ENCODE results near the gene KASH5. TPM values are rescaled to one million over a fixed set of nuclear protein-coding genes. Genes with fewer than 3 reads are reported as not detected.
"Not testable (repeated sequence)": the region's sequence is repeated elsewhere in the genome, so short reads cannot be mapped to it uniquely, and the experiment has no call there.

KASH5 gene
- total RNA-seq, 1 donor from 2014 or later, result not detected

DNA sequence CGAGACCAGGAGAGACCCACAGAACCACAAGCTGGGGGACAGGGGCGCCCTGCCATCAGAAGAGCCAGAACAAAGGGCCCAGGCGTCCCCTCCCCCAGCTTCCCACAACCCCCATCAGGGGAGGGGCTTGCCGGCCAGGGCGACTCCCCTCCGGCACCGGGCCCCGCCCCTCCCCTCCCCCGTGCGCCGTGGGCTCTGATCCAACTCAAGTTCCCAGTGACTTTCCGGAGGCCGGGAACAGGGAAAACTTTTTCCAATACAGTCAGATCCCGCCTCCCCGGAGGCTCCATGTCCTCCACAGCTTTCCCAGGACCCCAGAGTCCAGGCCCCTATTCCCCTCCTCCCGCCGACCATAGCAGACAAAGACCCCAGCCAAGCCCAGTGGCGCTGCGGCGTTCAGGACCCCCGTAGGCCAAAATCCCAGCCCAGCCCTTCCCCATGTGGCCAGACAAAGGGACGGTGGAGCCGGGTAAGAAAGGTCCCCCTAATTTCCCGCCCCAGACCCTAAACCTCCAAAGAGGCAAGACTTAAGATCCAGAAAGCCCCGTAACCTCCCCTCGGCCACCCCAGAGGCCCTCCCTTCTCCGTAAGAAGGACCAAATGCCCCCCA lies 26.5 kb upstream of the KASH5 start:
- intact Hi-C loops (cut with micrococcal nuclease), result no loop called here
- DNase-seq (peak; percentile 88), ATAC-seq (peak; percentile 67)

DNA sequence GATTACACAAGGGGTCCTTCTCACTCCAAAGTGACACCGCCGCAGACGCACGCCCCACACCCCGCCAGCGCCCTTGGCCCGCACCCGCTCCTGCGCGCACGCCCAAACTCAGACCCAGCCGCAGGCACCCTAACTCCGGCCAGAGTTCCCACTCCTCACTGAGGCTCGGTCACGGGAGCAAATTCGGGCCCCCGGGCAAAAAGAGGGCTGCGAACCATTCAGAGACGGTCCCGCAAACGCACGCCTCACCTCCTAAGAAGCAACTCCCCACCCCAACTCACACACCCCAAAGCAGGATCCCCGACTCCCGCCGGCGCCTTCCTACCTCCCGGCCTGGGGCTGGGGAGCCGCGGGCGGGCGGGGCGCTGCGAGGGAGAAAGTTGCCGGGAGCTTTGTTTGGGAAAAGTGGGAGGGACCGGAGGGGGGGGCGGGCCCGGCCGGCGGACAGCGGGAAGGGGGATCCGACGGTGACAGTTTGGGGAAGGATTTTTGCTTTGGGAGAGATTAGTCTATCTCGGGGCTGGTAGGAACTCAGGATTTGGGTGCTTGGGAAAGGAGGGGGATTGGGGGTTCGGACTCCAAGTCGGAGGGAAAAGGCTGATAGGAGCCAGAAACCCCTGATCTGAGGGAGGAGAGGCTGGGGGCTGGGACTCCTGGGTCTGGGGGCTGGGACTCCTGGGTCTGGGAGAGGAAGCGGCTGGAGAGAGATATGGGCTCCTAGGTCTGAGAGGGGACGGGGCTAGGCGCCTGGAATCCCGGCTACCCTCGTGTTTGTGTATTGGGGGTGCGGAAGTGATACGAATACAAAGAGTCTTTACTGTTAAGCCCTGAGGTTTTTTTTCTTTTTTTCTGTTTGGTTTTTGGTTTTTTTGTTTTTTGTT lies 25.8 kb upstream of the KASH5 start, which contains the start of gene TEAD2:
Gene TEAD2 (minus strand): TSS at position 369 of the 881 bp plus-strand sequence. CDS start 2,341 bp downstream, outside the sequence.
- intact Hi-C loops (cut with micrococcal nuclease), result no loop called here
- DNase-seq, result peak; percentile 89
- peak; percentile 75 for ATAC-seq

DNA sequence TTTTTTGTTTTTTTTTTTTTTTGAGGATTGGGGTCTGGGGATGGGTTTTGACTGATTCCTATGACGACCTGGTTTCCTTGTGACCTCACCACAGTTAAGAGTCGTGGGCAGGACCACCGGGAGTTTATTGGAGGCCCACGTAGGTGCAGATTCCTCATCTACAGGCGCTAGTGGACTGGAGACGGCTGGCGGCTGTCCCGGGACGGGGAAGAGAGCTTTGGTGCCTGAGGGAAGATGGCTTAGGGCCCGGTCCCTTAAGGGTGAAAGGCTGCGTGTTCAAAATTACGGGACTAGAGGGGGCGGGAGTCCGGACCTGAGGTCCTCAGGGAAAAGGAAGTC lies 25.2 kb upstream of the KASH5 start:
- intact Hi-C loops (cut with micrococcal nuclease), result no loop called here
- peak; percentile 69 for DNase-seq

DNA sequence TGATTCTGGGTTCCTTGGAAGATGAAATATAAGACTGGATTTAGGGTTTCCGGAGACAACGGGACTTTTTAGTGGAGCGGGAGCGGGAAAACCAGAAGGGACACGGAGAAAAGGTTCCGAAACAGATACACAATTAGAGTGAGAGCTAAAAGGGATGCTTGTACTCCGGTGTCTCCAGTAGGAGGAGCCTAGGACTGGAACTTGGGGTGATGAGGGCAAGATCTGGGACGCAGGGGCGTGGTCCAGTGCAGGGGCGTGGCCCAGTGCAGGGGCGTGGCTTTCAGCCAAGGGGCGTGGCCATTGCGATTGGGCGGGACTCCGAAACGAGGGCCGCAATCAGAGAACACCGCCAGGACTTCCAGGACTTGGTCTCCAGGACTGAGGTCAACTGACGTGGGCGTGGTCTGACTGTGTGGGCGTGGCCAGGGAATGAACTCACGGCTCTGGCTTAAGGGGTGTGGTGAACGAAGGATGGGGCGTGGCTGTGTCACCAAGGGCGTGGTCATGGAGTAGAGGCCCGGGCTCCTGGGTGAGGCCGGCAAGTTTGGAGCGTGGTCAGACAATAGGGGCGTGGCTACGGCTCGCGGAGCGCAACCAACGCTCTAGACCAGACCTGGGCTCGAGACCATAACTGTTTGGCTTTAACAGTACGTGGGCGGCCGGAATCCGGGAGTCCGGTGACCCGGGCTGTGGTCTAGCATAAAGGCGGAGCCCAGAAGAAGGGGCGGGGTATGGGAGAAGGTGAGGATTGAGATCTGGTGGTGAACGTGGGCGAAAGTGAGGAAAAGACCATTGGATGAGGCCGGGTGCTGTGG lies 24.6 kb upstream of the KASH5 start, which contains the start of gene DKKL1:
Gene DKKL1 (plus strand): TSS at position 610 of the 815 bp plus-strand sequence. CDS start 122 bp downstream, at position 732.
- intact Hi-C loops (cut with micrococcal nuclease), result no loop called here
- ATAC-seq, result peak; percentile 87

More for the DNA sequence above, 25.2 kb upstream of the KASH5 start:
- ATAC-seq, result peak; percentile 7

DNA sequence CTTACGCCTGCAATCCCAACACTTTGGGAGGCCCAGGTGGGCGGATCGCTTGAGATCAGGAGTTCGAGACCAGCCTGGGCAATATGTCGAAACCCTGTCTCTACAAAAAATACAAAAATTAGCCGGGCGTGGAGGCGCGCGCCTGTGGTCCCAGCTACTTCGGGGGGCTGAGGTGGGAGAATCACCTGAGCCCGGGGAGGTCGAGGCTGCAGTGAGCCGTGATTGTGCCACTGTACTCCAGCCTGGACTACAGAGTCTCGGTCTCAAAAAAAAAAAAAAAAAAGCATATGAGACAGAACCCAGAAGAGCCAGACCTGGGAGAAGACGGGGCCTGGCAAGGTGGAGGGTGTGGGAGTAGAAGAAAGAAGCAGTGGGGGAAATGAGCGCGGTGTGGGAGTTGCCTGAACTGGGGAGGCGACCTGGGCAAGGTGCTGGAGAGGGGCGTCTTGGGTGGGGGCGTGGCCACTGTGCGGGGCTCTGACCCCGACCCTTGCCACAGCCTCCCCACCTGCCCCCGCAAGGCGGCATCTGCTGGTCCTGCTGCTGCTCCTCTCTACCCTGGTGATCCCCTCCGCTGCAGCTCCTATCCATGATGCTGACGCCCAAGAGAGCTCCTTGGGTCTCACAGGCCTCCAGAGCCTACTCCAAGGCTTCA lies 23.8 kb upstream of the KASH5 start:
- intact Hi-C loops (cut with micrococcal nuclease), result no loop called here
- DNase-seq, result no peak
- ATAC-seq, result no peak

More for the DNA sequence above, 24.6 kb upstream of the KASH5 start, which contains the start of gene DKKL1:
- peak; percentile 99 for DNase-seq

DNA sequence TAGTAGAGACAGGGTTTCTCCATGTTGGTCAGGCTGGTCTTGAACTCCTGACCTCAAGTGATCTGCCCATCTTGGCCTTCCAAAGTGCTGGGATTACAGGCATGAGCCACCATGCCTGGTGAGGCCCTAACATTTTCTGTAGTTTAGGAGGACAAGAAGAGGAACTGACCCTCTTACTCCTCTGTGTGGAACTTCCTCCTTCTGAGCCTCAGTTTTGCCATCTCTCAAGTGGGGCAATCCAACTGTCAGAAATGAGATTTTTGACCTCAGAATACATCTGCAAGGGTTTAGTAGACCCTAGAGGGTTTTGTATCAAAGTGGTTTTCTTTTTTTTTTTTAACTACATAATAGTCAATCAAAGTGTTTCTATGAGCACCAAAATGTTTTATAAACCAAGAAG lies 21.9 kb upstream of the KASH5 start:
- DNase-seq (no peak), ATAC-seq (no peak)
- intact Hi-C loops (cut with micrococcal nuclease), result no loop called here

DNA sequence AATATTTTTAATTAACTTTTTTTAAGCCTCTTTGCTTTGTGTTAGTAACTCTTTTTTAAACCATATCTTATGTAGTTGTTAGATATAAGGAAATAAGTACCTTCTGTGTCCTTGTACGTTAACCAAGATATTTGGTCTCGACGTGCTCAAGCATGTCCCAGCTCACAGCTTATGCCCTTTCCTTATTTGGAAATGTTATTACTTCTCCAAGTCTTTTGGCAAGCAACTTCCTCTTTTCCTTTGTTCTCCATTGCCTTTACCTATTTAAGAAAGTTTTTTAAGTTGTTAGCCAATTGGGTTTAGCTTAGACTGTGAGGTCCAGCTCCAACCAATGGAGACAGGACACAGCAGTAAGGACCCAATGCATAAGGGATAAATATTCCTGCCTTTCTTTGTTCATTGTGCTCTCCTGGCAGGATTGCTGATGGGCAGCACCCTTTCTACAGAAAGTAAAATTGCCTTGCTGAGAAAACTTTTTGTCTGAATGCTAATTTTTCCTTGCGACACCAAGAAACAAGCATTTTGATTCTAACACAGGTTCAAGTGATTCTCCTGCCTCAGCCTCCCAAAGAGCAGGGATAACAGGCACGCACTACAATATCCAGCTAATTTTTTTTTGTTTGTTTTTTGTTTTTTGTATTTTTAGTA lies 19.2 kb upstream of the KASH5 start:
- DNase-seq (no peak), ATAC-seq (no peak)
- intact Hi-C loops (cut with micrococcal nuclease), result no loop called here

DNA sequence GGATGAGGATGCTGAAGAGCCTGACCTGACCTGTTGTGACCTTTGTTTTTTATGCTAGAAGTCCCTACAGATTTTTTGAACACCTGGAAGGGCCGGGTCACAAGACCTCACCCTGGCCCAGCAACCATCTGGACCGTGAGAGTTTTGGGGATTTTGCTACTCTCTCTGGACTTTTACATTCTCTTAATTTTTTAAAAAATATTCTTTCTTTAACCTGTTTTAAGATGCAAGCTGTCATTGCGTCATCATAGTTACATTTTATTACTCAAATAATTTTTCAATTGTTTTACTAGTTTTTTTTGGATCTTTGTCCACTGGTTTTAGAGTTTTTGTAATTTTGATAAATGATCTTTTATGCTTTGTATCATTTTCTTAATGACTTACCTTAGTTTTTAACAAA lies 16.9 kb upstream of the KASH5 start:
- no peak for ATAC-seq
- intact Hi-C loops (cut with micrococcal nuclease), result no loop called here
- no peak for DNase-seq

DNA sequence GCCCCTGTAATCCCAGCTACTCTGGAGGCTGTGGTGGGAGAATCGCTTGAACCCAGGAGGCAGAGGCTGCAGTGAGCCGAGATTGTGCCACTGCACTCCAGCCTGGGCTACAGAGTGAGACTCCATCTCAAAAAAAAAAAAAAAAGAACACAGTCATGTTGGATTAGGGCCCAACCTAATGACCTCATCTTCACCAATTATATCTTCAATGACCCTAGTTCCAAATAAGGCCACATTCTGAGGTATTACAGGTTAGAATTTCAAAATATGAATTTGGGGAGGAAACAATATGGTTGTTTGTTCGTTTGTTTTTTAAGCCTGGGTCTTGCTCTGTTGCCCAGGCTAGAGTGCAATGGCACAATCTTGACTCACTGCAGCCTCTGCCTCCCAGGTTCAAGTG lies 14.9 kb upstream of the KASH5 start:
- ATAC-seq; DNase-seq; intact Hi-C loops (cut with micrococcal nuclease): not testable (repeated sequence)

DNA sequence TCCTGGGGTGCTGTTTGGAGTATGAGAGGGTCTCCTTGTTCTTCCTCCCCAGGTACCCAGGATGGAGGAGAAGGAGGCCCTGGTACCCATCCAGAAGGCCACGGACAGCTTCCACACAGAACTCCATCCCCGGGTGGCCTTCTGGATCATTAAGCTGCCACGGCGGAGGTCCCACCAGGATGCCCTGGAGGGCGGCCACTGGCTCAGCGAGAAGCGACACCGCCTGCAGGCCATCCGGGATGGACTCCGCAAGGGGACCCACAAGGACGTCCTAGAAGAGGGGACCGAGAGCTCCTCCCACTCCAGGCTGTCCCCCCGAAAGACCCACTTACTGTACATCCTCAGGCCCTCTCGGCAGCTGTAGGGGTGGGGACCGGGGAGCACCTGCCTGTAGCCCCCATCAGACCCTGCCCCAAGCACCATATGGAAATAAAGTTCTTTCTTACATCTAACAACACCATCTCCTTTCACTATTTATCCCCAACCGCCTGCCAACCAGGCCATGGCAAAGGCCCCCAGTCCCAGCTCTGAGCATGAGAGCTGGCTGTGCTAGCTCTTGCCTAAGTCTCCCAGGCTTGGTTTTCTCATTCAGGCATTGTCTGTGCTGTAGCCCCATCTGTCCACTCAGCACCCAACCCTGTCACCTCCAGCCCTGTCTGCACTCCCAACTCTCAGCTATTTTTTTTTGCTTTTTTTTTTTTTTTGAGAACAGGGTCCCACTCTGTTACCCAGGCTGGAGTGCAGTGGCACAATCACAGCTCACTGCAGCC lies 13.2 kb upstream of the KASH5 start:
- intact Hi-C loops (cut with micrococcal nuclease), result no loop called here
- DNase-seq (no peak), ATAC-seq (no peak)

DNA sequence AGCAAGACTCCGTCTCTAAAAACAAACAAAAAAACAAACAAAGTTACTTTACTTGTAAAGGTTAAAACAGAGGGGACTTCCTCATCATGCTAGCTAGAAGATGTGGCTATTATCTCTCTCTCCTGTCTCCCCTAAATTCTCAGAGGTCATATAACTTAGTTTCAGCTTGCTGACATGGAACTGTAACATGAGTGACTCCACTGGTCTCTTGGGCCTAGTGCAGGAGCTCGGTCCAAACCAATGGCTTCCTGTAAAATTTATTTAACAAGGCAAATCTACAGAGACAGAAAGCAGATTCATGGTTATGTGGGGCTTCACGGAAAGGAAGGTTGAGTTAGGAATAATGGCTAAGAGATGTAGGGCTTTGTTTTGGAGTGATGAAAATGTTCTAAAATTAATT lies 9.5 kb upstream of the KASH5 start:
- ATAC-seq, result no peak
- DNase-seq, result no peak
- intact Hi-C loops (cut with micrococcal nuclease), result no loop called here

DNA sequence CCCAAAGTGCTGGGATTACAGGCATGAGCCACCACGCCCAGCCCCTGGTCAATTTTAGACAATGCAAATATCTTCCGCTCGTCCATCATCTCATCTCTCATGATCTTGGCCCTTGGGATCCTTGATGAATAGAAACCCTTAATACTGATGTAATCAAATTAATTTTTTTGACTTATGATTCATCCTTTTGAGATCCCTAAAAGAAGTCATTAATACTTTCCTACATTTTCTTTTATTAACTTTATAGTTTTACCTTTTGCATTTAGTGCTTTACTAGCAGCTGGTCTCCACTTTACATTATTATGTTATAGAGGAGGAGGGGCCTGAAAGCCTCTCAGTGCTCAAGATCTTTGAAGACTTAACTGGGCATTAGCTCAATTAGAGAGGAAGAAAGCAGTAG lies 7.7 kb upstream of the KASH5 start:
- ATAC-seq (no peak), DNase-seq (no peak)
- intact Hi-C loops (cut with micrococcal nuclease), result no loop called here

DNA sequence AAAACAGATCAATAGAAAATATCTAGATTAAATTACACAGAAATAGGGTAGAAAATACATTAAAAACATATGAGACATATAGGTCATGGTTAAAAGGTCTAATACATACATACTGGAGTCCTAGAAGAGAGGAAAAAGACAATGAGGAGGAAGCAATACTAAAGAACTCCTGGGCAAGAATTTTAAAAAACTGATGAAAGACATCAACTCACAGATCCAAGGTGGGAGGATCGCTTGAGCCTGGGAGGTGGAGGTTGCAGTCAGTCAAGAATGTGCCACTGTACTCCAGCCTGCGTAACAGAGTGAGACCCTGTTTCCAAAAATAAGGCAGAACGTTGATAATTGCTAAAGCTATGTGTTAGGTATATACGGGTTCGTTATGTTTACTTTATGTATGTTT lies 5.4 kb upstream of the KASH5 start:
- ATAC-seq (no peak), DNase-seq (no peak)
- intact Hi-C loops (cut with micrococcal nuclease), result no loop called here

DNA sequence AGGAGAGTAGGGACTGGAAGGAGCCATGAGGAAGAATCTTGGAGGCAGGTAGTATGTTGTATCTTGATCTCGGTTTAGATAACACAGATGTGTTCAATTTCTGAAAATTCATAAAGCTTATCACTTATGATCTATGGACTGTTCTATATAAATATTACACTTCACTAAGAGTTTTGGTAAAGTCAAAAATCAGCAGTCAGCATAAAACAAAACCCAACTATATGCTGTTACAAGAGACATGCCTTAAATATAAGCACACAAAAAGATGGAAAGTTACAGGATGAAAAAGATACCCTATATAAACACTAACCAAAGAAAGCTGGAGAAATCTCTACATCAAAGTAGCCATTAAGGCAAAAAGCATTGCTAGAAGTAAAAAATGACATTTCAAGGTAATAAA lies 4.5 kb upstream of the KASH5 start:
- intact Hi-C loops (cut with micrococcal nuclease), result no loop called here
- ATAC-seq (no peak), DNase-seq (no peak)

DNA sequence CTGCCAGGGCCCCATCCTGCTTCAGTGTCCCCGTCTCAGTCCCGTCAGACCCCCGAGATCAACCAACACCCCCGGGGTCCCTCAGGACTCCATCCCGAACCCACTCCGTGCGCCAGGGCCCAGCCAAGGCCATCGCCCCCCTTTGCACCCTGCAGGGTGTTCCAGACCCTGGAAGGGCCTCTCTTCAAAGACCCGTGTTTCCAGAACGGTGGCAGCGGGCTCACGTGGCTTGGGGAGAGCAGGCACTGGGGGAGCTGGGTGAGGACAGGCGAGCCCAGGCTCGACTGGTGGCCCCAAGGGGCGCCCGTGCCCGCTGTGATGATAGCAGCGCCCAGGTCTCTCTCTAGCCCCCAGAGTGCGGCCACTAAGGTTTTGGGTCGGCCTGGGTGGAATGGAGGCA lies 1.4 kb downstream of the KASH5 start:
- ATAC-seq (no peak), DNase-seq (no peak)
- intact Hi-C loops (cut with micrococcal nuclease), result no loop called here

DNA sequence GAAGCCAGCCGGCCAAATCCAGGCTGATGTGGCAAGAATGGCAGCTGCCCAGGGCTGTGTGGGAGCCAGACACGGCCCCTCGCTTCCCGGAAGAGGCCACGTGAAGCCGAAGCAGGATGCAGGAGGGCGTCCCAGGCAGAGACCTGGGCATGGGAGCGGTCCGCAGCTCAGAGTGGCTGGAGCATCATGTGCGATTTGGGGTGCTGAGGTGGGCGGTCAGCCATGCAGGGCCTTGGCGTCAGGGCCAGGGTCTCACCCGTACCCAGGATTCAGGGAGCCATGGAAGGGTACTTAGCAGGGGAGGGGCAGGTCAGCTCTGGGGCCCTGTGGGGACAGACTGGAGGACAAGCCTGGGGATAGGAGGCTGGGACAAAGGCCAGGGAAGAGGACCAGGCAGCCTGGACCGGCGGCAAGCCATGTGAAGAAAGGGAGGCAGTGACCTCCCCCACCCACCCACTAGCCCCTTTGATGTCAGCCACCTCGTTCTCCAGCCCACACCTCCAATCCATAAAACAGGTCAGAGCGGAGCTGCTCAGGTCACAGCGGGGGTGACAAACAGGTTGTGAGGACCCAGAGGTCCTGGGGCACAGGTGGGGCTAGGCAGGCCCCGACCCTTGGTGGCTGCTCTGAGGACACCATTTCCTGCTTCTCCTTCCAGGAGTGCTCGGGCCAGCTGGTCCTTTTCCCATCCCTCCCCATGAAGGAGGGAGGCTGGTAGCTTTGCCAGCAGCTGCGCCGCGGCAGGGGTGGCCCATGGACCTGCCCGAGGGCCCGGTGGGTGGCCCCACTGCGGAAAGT lies 2.3 kb downstream of the KASH5 start:
- no peak for ATAC-seq
- intact Hi-C loops (cut with micrococcal nuclease), result loop anchor here (5.0 kb wide), 1 partner anchor 52 kb away; the partner anchor contains the start of gene SLC17A7

DNA sequence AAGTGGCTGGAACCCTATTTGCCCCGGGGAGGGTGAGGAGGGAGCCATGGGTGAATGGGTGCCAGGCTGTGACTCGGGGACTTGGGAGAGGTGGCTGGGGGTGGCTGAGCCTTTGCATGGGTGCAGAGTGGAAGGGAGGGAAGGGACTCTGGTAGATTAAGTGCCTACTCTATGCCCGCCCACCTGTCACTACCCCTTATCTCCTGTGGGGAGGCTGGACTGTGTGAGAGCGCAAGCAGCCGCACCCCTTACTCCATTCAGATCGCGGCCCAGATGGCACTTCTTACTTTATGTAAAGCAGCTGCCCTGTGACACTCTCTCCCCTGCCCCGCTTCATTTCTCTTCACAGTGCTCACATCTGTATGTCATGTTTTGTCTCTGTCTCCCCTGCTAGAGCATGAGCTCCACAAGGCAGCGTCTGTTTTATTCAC lies 2.9 kb downstream of the KASH5 start:
- intact Hi-C loops (cut with micrococcal nuclease), result loop anchor here (5.0 kb wide), 1 partner anchor 51 kb away; the partner anchor contains the start of gene SLC17A7
- DNase-seq (no peak), ATAC-seq (no peak)

More for the DNA sequence above, 2.3 kb downstream of the KASH5 start:
- DNase-seq, result no peak
